Stomach (tissue), 9 donors: ENCODE measurements around the gene AFAP1. TPM values are rescaled to one million over a fixed set of nuclear protein-coding genes. Genes with fewer than 3 reads are reported as not detected.
"Not testable (repeated sequence)": the region's sequence is repeated elsewhere in the genome, so short reads cannot be mapped to it uniquely, and the experiment has no call there.

ENCODE experiments used
- DNase-seq, 2 donors: peaks; one replicate each; pipeline versions ENCODE4 v3.0.0 to v3.0.0-alpha.2; 2013 to 2019
- H3K27ac ChIP-seq, 5 donors: fragments of 200-600 bp in 4 of 5; sonication (generic) in 4 of 5; one replicate each; pipeline ENCODE4 v1.5.1; 2013 to 2019; ENCODE audit warnings: mild to moderate bottlenecking in 1 of 5, moderate library complexity in 1 of 5
- H3K27me3 ChIP-seq, 3 donors: fragments of 200-600 bp; sonication (generic); one replicate each; pipeline ENCODE4 v1.5.1; 2017 to 2019; ENCODE audit warnings: mixed run types in 1 of 3
- H3K36me3 ChIP-seq, 4 donors: fragments of 200-600 bp; sonication (generic); 1 replicate in 3 of 4; 2 replicates in 1 of 4; pipeline ENCODE4 v1.5.1; 2016 to 2019
- H3K4me1 ChIP-seq, 4 donors: fragments of 200-600 bp; sonication (generic); one replicate each; pipeline ENCODE4 v1.5.1; 2016 to 2019
- H3K4me3 ChIP-seq, 4 donors: fragments of 200-600 bp; sonication (generic) in 3 of 4; one replicate each; pipeline ENCODE4 v1.5.1; 2016 to 2019; ENCODE audit warnings: mild to moderate bottlenecking in 1 of 4
- H3K9me3 ChIP-seq, 4 donors: fragments of 200-600 bp; sonication (generic); one replicate each; pipeline ENCODE4 v1.5.1; 2016 to 2019
- CTCF ChIP-seq, 7 experiments: fragments of 450-650 bp in 4 of 7; fragments of 200-600 bp in 3 of 7; sonication (generic) in 3 of 7; IDR thresholded peaks; one replicate each; pipeline ENCODE4 v1.5.1; 2016 to 2019; ENCODE audit warnings: antibody characterized with exemption in 7 of 7, control low read depth in 2 of 7, mild to moderate bottlenecking in 1 of 7
- EP300 ChIP-seq: sonication (generic); formaldehyde crosslinking; IDR thresholded peaks from one replicate; pipeline ENCODE4 v1.6.1; 2017; ENCODE audit warnings: antibody characterized with exemption
- POLR2A ChIP-seq, 4 donors: fragments of 450-650 bp; IDR thresholded peaks; one replicate each; pipeline ENCODE4 v1.6.1; 2016; ENCODE audit warnings: antibody characterized with exemption in 4 of 4, control low read depth in 2 of 4, mild to moderate bottlenecking in 1 of 4, moderate library complexity in 1 of 4
- POLR2AphosphoS5 ChIP-seq, 3 donors: sonication (generic); formaldehyde crosslinking; IDR thresholded peaks; one replicate each; pipeline ENCODE4 v1.6.1; 2016; ENCODE audit warnings: antibody characterized with exemption in 3 of 3
- WGBS, 5 donors: extraction: QIAGEN DNeasy Blood & Tissue Kit in 3 of 5; methylation state at CpG; one replicate each; pipeline versions ENCODE4 v1.1.5 to v1.1.7; 2013 to 2018; 5-methylcytosine and 5-hydroxymethylcytosine counted together
- intact Hi-C: fragments of 100-400 bp; cut with DNase I; formaldehyde crosslinking; loops from one replicate; pipeline ENCODE4 v1.15.1; 2023; ENCODE audit warnings: low total_unique reads
- polyA plus RNA-seq, 3 donors: library from polyadenylated mRNA; stranded (reverse); fragments of 200-250 nt; gene quantifications; one replicate each; pipeline ENCODE4 v1.2.3, GENCODE V29; 2013
- total RNA-seq, 5 donors: library from RNA; depleted of rRNA; stranded (reverse); fragments of >200 nt; gene quantifications; one replicate each; pipeline versions ENCODE4 v1.1.0 to v1.2.3, GENCODE V29; 2014 to 2016
- donor health status: healthy with polysubstance abuse.
- donor health status: Bipolar disorder and iron deficiency.
- donor health status: healthy.

Gene AFAP1
- total and polyA plus RNA-seq, 8 donors = 4.1 to 88.9 (median 12.8) TPM

- H3K27ac ChIP-seq = no peak overlapping the region
- TF ChIP-seq POLR2AphosphoS5 (IDR thresholded peaks at IDR 0.05) (no peak), POLR2A (IDR thresholded peaks at IDR 0.05) (no peak), EP300 (no peak), CTCF (IDR thresholded peaks at IDR 0.05) (no peak)
- WGBS, 5 donors = 73 to 81% (median 77%) methylated on average over 5 of the region's 5 CpGs
- H3K9me3 ChIP-seq = no peaks in the 10 kb centered on the region
- no peaks in the 10 kb centered on the region for H3K36me3 ChIP-seq
- intact Hi-C loops = no loop called here
- H3K4me3 ChIP-seq = no peak overlapping the region
- H3K27me3 ChIP-seq = no peaks in the 10 kb centered on the region
- no peak for DNase-seq
- peaks cover 3 to 8% (median 4%) of the 10 kb centered on the region in 4 donors for H3K4me1 ChIP-seq
These were observed 5.0 kb upstream of the AFAP1 start for GRCh38 chr4:7944599-7945220.

DNA sequence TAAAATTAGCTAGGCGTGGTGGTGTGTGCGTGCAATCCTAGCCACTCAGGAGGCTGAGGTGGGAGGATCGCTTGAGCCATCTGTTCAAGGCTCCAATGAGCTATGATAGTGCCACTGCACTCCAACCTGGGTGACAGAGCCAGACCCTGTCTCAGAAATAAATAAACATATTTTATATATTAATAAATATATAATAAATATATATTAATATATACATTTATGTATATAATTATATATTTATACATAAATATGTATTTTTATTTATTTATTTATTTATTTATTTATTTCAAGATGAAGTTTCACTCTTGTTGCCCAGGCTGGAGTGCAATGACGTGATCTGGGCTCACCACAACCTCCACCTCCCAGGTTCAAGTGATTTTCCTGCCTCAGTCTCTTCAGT lies 4.0 kb upstream of the AFAP1 start:
- H3K36me3 ChIP-seq, DNase-seq, H3K4me3 ChIP-seq, H3K27me3 ChIP-seq, H3K9me3 ChIP-seq, H3K27ac ChIP-seq, intact Hi-C loops: not testable (repeated sequence)
- H3K4me1 ChIP-seq = peaks cover 3 to 10% (median 9%) of the 10 kb centered on the region in 4 donors
- 94 to 98% (median 96%) methylated on average over 4 of the region's 4 CpGs for WGBS, 5 donors

GRCh38 chr4:7943211-7943610 lies 3.5 kb upstream of the AFAP1 start:
- TF ChIP-seq EP300 = no peak
- no peak for TF ChIP-seq CTCF (IDR thresholded peaks at IDR 0.05)
- no peak for TF ChIP-seq POLR2AphosphoS5 (IDR thresholded peaks at IDR 0.05)
- no peak for TF ChIP-seq POLR2A (IDR thresholded peaks at IDR 0.05)
- DNase-seq = no peak
- peaks cover 6 to 15% (median 12%) of the 10 kb centered on the region in 4 donors for H3K4me1 ChIP-seq
- no peaks in the 10 kb centered on the region for H3K9me3 ChIP-seq
- 83 to 91% (median 88%) methylated on average over 8 of the region's 8 CpGs for WGBS, 5 donors
- H3K4me3 ChIP-seq = no peak overlapping the region
- no peak overlapping the region for H3K27ac ChIP-seq
- no peaks in the 10 kb centered on the region for H3K36me3 ChIP-seq
- intact Hi-C loops = no loop called here
- H3K27me3 ChIP-seq = peaks cover 0 to 8% (median 6%) of the 10 kb centered on the region in 3 donors

- peaks cover 12 to 25% (median 19%) of the 10 kb centered on the region in 4 donors for H3K4me1 ChIP-seq
- H3K9me3 ChIP-seq = no peaks in the 10 kb centered on the region
- TF ChIP-seq POLR2A (IDR thresholded peaks at IDR 0.05) = no peak
- no peak for TF ChIP-seq EP300
- TF ChIP-seq POLR2AphosphoS5 (IDR thresholded peaks at IDR 0.05) = no peak
- no peak for TF ChIP-seq CTCF (IDR thresholded peaks at IDR 0.05)
- intact Hi-C loops = no loop called here
- H3K27me3 ChIP-seq = peaks cover 0 to 8% (median 6%) of the 10 kb centered on the region in 3 donors
- H3K4me3 ChIP-seq = no peak overlapping the region
- H3K27ac ChIP-seq = no peak overlapping the region
- H3K36me3 ChIP-seq = no peaks in the 10 kb centered on the region
- no peak for DNase-seq
- 87 to 95% (median 88%) methylated on average over 4 of the region's 4 CpGs for WGBS, 5 donors
These were observed 2.4 kb upstream of the AFAP1 start for GRCh38 chr4:7941965-7942496.
